K562 (cell line): ENCODE data around the gene EFS. TPM values are rescaled to one million over a fixed set of nuclear protein-coding genes. Genes with fewer than 3 reads are reported as not detected.

Experiments used
- ATAC-seq: fragments of 200-7000 bp; cut with Tn5 transposase; 3 replicates; pipeline ENCODE4 v1.9.1; 2020; ENCODE audit warnings: moderate library complexity
- BruUV-seq: library from RNA; stranded (reverse); fragments of 400-500 nt; replicated peaks from 2 replicates; lab custom pipeline; 2021; lab: Mats Ljungman, UMichigan
- CTCF ChIA-PET: fragments of 300-600 bp; formaldehyde crosslinking; extraction: SDS; loops from one replicate; lab custom pipeline; 2021; ENCODE audit warnings: low intra/inter-chr PET ratio; lab: Yijun Ruan, JAX
- POLR2A ChIA-PET: fragments of 300-600, 350-650 bp; sonication (Branson Sonifier 250); formaldehyde crosslinking; extraction: SDS; loops from one replicate; lab custom pipeline; 2021; ENCODE audit warnings: antibody characterized with exemption, inconsistent platforms; lab: Yijun Ruan, JAX
- DNase-seq, 4 experiments: peaks; one replicate each; pipeline versions ENCODE4 v3.0.0 to v3.0.0-alpha.2; 2011 to 2018; ENCODE audit warnings: low spot score in 3 of 4, mixed read lengths in 3 of 4; ENCODE audit errors: extremely low read depth in 1 of 4
- FAIRE-seq: peaks from 2 replicates; lab custom pipeline; 2011; peaks lifted over from hg19 to GRCh38; lab: Jason Lieb, UNC
- H2AFZ ChIP-seq: 2 replicates; pipeline ENCODE4 v1.6.0; 2011; ENCODE audit warnings: low read depth, low read length, control low read depth, inconsistent platforms
- H3K27ac ChIP-seq: fragments of 200-600 bp; 3 replicates; pipeline ENCODE4 v1.8.0; 2011; ENCODE audit warnings: low read depth, mild to moderate bottlenecking, control low read depth, inconsistent platforms, low read length, moderate library complexity, mixed read lengths; ENCODE audit errors: extremely low read depth
- H3K27me3 ChIP-seq, 2 experiments: fragments of 300-600 bp in 1 of 2; 2 replicates in 1 of 2; 3 replicates in 1 of 2; pipeline versions ENCODE4 v1.6.0 to v1.8.0; 2011; ENCODE audit warnings: inconsistent platforms in 2 of 2, low read length in 2 of 2, mild to moderate bottlenecking in 1 of 2, mixed read lengths in 1 of 2, moderate library complexity in 1 of 2; ENCODE audit not compliant: control insufficient read depth in 2 of 2, insufficient read depth in 2 of 2
- H3K36me3 ChIP-seq: fragments of 300-600 bp; 3 replicates; pipeline ENCODE4 v1.8.0; 2011; ENCODE audit warnings: mild to moderate bottlenecking, low read length, inconsistent platforms; ENCODE audit not compliant: control insufficient read depth, insufficient read depth
- H3K4me1 ChIP-seq, 2 experiments: fragments of 200-600 bp in 1 of 2; replicated peaks in 1 of 2; 2 replicates in 1 of 2; 3 replicates in 1 of 2; pipeline versions ENCODE4 v1.5.1 to v1.8.0; 2011; ENCODE audit warnings: inconsistent platforms in 2 of 2, low read length in 2 of 2, mild to moderate bottlenecking in 1 of 2, mixed read lengths in 1 of 2, moderate library complexity in 1 of 2; ENCODE audit not compliant: control insufficient read depth in 2 of 2, insufficient read depth in 2 of 2
- H3K4me2 ChIP-seq: 2 replicates; pipeline ENCODE4 v1.6.1; 2011; ENCODE audit warnings: low read length, control low read depth, inconsistent platforms, mixed read lengths; ENCODE audit not compliant: insufficient read depth
- H3K4me3 ChIP-seq: fragments of 200-600 bp; sonication (generic), shearing (Covaris generic); 2 replicates; pipeline ENCODE4 v1.5.1; 2016; ENCODE audit warnings: control low read depth, inconsistent platforms
- H3K79me2 ChIP-seq: fragments of 200-600 bp; 3 replicates; pipeline ENCODE4 v1.8.0; 2011; ENCODE audit warnings: low read length, inconsistent platforms; ENCODE audit not compliant: control insufficient read depth, insufficient read depth
- H3K9ac ChIP-seq, 2 experiments: 2 replicates each; pipeline versions ENCODE4 v1.6.0 to v1.6.1; 2011; ENCODE audit warnings: low read depth in 2 of 2, low read length in 2 of 2, control low read depth in 1 of 2, inconsistent platforms in 1 of 2, mild to moderate bottlenecking in 1 of 2, mixed read lengths in 1 of 2; ENCODE audit not compliant: insufficient read depth in 1 of 2
- H3K9me1 ChIP-seq: one replicate; pipeline ENCODE4 v1.6.0; 2011; ENCODE audit warnings: inconsistent platforms, mild to moderate bottlenecking, low read length, moderate library complexity; ENCODE audit not compliant: control insufficient read depth, insufficient read depth
- H3K9me3 ChIP-seq: replicated peaks from 2 replicates; pipeline ENCODE4 v1.5.1; 2011; ENCODE audit warnings: low read depth, low read length, inconsistent platforms; ENCODE audit not compliant: control insufficient read depth, insufficient read depth
- H4K20me1 ChIP-seq: replicated peaks from 2 replicates; pipeline ENCODE4 v1.6.1; 2011; ENCODE audit warnings: low read length, inconsistent platforms, mixed read lengths; ENCODE audit not compliant: control insufficient read depth, insufficient read depth
- FUS ChIP-seq: fragments of 200-400 bp; formaldehyde crosslinking; optimal IDR thresholded peaks from 2 replicates; pipeline ENCODE3; 2017; ENCODE audit warnings: low read depth, low read length
- HMG20B ChIP-seq: fragments of 250-450 bp; sonication (Bioruptor Pico); IDR thresholded peaks from 2 replicates; pipeline ENCODE4 v1.5.0; 2021; ENCODE audit warnings: mild to moderate bottlenecking
- MCM7 ChIP-seq, 2 experiments: fragments of 450-650 bp; IDR thresholded peaks; 2 replicates each; pipeline ENCODE4 v1.6.1; 2016 to 2018
- POLR2AphosphoS5 ChIP-seq: IDR thresholded peaks from 2 replicates; pipeline ENCODE4 v1.6.1; 2011; ENCODE audit warnings: mild to moderate bottlenecking, low read depth, low read length, moderate library complexity; ENCODE audit not compliant: control insufficient read depth, insufficient read depth
- SMARCE1 ChIP-seq: fragments of 450-650 bp; IDR thresholded peaks from 2 replicates; pipeline ENCODE4 v1.7.1; 2016; ENCODE audit warnings: mild to moderate bottlenecking
- SPI1 ChIP-seq: IDR thresholded peaks from 2 replicates; pipeline ENCODE4 v1.6.1; 2011; ENCODE audit warnings: low read depth, low read length, control low read depth, borderline replicate concordance
- SUPT5H ChIP-seq: fragments of 450-650 bp; IDR thresholded peaks from 2 replicates; pipeline ENCODE4 v1.6.1; 2016
- TAF1 ChIP-seq: IDR thresholded peaks from 2 replicates; pipeline ENCODE4 v1.6.1; 2011; ENCODE audit warnings: mild to moderate bottlenecking, low read length, moderate library complexity; ENCODE audit not compliant: insufficient read depth, control insufficient read depth, severe bottlenecking; ENCODE audit errors: extremely low read depth
- ZFPM2 ChIP-seq: fragments of 250-450 bp; sonication (Bioruptor Pico); IDR thresholded peaks from 2 replicates; pipeline ENCODE4 v1.5.1; 2022; ENCODE audit warnings: mild to moderate bottlenecking
- ZNF12 ChIP-seq: sonication (generic); formaldehyde crosslinking; IDR thresholded peaks from 2 replicates; pipeline ENCODE4 v1.4.0; 2020; ENCODE audit warnings: mild to moderate bottlenecking, missing genetic modification reagents
- ZNF589 ChIP-seq: fragments of 200-800 bp; sonication (Bioruptor generic); IDR thresholded peaks from 2 replicates; pipeline ENCODE4 v1.6.1; 2016; ENCODE audit warnings: low read depth, missing genetic modification characterization, missing compliant biosample characterization
- WGBS: fragments of 100-300 bp; shearing (Covaris generic); methylation state at CpG from one replicate; pipeline ENCODE4 v1.1.6; 2016; ENCODE audit warnings: low coverage, mixed read lengths; ENCODE audit not compliant: insufficient coverage; ENCODE audit errors: missing lambda C conversion rate; 5-methylcytosine and 5-hydroxymethylcytosine counted together
- in situ Hi-C: fragments of 300-500 bp; cut with MboI; formaldehyde crosslinking; loops from 4 replicates; pipeline ENCODE4 v1.15.0; 2018; ENCODE audit warnings: inconsistent platforms, mixed read lengths
- intact Hi-C: fragments of 100-400 bp; cut with micrococcal nuclease; formaldehyde crosslinking; loops from 2 replicates; pipeline ENCODE4 v1.14.2; 2022
- polyA plus RNA-seq, 8 experiments: library from polyadenylated mRNA; depleted of rRNA in 4 of 8; stranded (reverse) in 5 of 8; unstranded in 3 of 8; fragments of >200 nt; fragmentation: Nextera tagmentation in 2 of 8; fragmentation: Illumina TruSeq in 1 of 8; extraction: Ambion mirVana in 2 of 8; extraction: Trizol in 1 of 8; gene quantifications; 2 replicates each; pipeline versions ENCODE4 v1.2.1 to v1.2.3, GENCODE V29; 2011 to 2014; ENCODE audit warnings: inconsistent platforms in 1 of 8, missing spikeins in 1 of 8
- total RNA-seq, 7 experiments: library from RNA; depleted of rRNA in 6 of 7; stranded (reverse); fragments of >200 nt in 6 of 7; fragmentation: Illumina TruSeq in 2 of 7; extraction: Trizol in 2 of 7; gene quantifications; 2 replicates each; pipeline versions ENCODE4 v1.2.1 to v1.2.3, GENCODE V29; 2011 to 2021; ENCODE audit warnings: low replicate concordance in 1 of 7
- TF ChIP-seq, protein P1 (sequence below): fragments of 450-650 bp; IDR thresholded peaks from 2 replicates; pipeline ENCODE4 v1.6.1; 2016; ENCODE audit warnings: low read depth

The EFS gene
- total and polyA plus RNA-seq, 9 of the 15 experiments (the other 6 are each of a cell fraction or from before 2014, with no cell fraction given), result 0.01 to 0.03 TPM; not detected in 7

DNA sequence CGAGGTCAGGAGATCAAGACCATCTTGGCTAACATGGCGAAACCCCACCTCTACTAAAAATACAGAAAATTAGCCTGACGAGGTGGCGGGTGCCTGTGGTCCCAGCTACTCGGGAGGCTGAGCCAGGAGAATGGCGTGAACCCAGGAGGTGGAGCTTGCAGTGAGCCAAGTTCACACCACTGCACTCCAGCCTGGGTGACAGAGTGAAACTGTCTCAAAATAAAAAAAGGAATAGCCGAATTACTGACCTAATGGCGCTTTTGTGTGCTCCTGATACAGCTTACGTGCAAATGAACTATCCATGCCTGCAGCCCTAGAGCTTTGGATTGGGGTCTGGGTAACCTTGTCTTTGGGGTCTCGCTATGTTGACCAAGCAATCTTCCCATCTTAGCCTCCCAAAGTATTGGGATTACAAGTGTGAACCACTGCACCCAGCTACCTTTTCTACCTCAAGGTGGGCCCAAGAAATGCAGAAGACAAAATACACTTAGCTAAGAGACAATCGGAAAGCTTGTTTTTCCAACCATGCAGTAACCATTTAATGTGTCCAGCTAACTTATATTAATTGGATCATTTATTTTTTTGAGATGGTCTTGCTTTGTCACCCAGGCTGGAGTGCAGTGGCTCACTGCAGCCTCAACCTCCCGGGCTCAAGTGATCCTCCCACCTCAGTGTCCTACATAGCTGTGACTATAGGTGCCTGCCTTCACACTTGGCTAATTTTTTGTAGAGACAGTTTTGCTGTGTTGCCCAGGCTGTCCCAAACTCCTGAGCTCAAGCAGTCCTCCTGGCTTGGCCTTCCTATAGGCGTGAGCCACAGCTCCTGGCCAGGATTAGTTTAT, 38.3 kb downstream of the EFS start:
- WGBS, result 68% methylated on average over 13 of the region's 13 CpGs
- Histone ChIP-seq H3K79me2 (peaks cover 26% of the 10 kb centered on the region), H3K36me3 (peaks cover 43% of the 10 kb centered on the region; the same call in 2 of the 3 replicates), H3K4me3 (no peak overlapping the region), H3K27me3 (no peaks in the 10 kb centered on the region), H3K9ac (no peak overlapping the region), H4K20me1 (no peaks in the 10 kb centered on the region; the same call in 1 of the 2 replicates), H3K4me1 (peaks cover 3 to 8% of the 10 kb centered on the region in 2 experiments; a peak in 4 of 5 replicates), H3K9me3 (no peaks in the 10 kb centered on the region), H3K9me1 (no peaks in the 10 kb centered on the region), H2AFZ (no peak overlapping the region), H3K27ac (no peak overlapping the region), H3K4me2 (no peak overlapping the region)
- in situ Hi-C loops (no loop called here), intact Hi-C loops (loop anchor here (5.0 to 10.0 kb wide), 3 partner anchors 128 to 559 kb away; partner anchors contain the start of genes OXA1L, THTPA and ZFHX2)
- DNase-seq, result no peak
- POLR2A ChIA-PET, result interaction anchor here (0.5 to 1.6 kb wide), 15 partner anchors 9 to 561 kb away, joined by 3 to 11 read pairs (median 3); partner anchors contain the start of genes OXA1L and PPP1R3E
- BruUV-seq, result no TSS peak
- FAIRE-seq, result no peak
- peak; percentile 28 for ATAC-seq
- CTCF ChIA-PET, result interaction anchor here (0.7 to 2.4 kb wide), 3 partner anchors 62 to 549 kb away, joined by 3 to 10 read pairs (median 5); no protein-coding TSS in a partner anchor
- TF ChIP-seq SMARCE1 (no peak), MCM7 (IDR thresholded peaks at IDR 0.05) (no peak), ZNF589 (no peak), ZFPM2 (no peak), HMG20B (CRISPR knock-in tag) (no peak), POLR2AphosphoS5 (peak; percentile 68; the same call in 1 of the 2 replicates), ZNF12 (CRISPR knock-in tag) (no peak), TAF1 (no peak), FUS (no peak), SUPT5H (peak; percentile 72), SPI1 (no peak)
- TF ChIP-seq, protein P1, sequence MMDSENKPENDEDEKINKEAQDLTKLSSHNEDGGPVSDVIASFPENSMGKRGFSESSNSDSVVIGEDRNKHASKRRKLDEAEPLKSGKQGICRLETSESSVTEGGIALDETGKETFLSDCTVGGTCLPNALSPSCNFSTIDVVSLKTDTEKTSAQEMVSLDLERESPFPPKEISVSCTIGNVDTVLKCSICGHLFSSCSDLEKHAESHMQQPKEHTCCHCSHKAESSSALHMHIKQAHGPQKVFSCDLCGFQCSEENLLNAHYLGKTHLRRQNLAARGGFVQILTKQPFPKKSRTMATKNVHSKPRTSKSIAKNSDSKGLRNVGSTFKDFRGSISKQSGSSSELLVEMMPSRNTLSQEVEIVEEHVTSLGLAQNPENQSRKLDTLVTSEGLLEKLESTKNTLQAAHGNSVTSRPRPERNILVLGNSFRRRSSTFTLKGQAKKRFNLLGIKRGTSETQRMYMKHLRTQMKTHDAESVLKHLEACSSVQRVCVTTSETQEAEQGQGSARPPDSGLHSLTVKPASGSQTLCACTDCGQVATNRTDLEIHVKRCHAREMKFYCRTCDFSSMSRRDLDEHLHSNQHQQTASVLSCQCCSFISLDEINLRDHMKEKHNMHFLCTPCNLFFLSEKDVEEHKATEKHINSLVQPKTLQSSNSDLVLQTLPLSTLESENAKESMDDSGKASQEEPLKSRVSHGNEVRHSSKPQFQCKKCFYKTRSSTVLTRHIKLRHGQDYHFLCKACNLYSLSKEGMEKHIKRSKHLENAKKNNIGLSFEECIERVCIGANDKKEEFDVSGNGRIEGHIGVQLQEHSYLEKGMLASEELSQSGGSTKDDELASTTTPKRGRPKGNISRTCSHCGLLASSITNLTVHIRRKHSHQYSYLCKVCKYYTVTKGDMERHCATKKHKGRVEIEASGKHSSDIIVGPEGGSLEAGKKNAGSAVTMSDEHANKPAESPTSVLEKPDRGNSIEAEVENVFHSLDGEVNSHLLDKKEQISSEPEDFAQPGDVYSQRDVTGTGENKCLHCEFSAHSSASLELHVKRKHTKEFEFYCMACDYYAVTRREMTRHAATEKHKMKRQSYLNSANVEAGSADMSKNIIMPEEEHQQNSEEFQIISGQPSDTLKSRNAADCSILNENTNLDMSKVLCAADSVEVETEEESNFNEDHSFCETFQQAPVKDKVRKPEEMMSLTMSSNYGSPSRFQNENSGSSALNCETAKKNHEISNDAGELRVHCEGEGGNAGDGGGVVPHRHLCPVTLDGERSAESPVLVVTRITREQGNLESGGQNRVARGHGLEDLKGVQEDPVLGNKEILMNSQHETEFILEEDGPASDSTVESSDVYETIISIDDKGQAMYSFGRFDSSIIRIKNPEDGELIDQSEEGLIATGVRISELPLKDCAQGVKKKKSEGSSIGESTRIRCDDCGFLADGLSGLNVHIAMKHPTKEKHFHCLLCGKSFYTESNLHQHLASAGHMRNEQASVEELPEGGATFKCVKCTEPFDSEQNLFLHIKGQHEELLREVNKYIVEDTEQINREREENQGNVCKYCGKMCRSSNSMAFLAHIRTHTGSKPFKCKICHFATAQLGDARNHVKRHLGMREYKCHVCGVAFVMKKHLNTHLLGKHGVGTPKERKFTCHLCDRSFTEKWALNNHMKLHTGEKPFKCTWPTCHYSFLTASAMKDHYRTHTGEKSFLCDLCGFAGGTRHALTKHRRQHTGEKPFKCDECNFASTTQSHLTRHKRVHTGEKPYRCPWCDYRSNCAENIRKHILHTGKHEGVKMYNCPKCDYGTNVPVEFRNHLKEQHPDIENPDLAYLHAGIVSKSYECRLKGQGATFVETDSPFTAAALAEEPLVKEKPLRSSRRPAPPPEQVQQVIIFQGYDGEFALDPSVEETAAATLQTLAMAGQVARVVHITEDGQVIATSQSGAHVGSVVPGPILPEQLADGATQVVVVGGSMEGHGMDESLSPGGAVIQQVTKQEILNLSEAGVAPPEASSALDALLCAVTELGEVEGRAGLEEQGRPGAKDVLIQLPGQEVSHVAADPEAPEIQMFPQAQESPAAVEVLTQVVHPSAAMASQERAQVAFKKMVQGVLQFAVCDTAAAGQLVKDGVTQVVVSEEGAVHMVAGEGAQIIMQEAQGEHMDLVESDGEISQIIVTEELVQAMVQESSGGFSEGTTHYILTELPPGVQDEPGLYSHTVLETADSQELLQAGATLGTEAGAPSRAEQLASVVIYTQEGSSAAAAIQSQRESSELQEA, result no peak
